ENCODE results near the gene AUTS2.

The AUTS2 gene

GRCh38 chr7:70152313-70152712 lies 554.0 kb downstream of the AUTS2 start:
- Histone ChIP-seq H3K9me3 (ENCODE audit: control insufficient read depth in 2 of 2, low read length in 2 of 2) (no peaks in the 10 kb centered on the region), H3K27ac (ENCODE audit: low read length) (no peak overlapping the region), H3K36me3 (ENCODE audit: control insufficient read depth in 2 of 2, insufficient read depth in 2 of 2, low read length in 2 of 2) (no peaks in the 10 kb centered on the region), H3K9ac (ENCODE audit: low read length in 2 of 2) (no peak overlapping the region), H3K27me3 (ENCODE audit: control insufficient read depth in 1 of 2, insufficient read depth in 2 of 2, low read length in 2 of 2) (no peaks in the 10 kb centered on the region), H3K4me1 (ENCODE audit: control insufficient read depth, insufficient read depth, low read length) (no peaks in the 10 kb centered on the region), H3K4me3 (ENCODE audit: low read length in 2 of 2) (no peak overlapping the region)

GRCh38 chr7:70153933-70154332 lies 555.7 kb downstream of the AUTS2 start:
- no peaks in the 10 kb centered on the region for H3K9me3 ChIP-seq (ENCODE audit: control insufficient read depth in 2 of 2, low read length in 2 of 2)
- H3K36me3 ChIP-seq (ENCODE audit: control insufficient read depth in 2 of 2, insufficient read depth in 2 of 2, low read length in 2 of 2) = no peaks in the 10 kb centered on the region
- no peak overlapping the region for H3K9ac ChIP-seq (ENCODE audit: low read length in 2 of 2)
- no peak overlapping the region for H3K27ac ChIP-seq (ENCODE audit: low read length)
- no peak overlapping the region for H3K4me3 ChIP-seq (ENCODE audit: low read length in 2 of 2)
- H3K27me3 ChIP-seq (ENCODE audit: control insufficient read depth in 1 of 2, insufficient read depth in 2 of 2, low read length in 2 of 2) = no peaks in the 10 kb centered on the region
- H3K4me1 ChIP-seq (ENCODE audit: control insufficient read depth, insufficient read depth, low read length) = no peaks in the 10 kb centered on the region

- no peaks in the 10 kb centered on the region for H3K27me3 ChIP-seq (ENCODE audit: control insufficient read depth in 1 of 2, insufficient read depth in 2 of 2, low read length in 2 of 2)
Measured at GRCh38 chr7:70154521-70155180, 556.4 kb downstream of the AUTS2 start.

GRCh38 chr7:70156057-70156456 lies 557.8 kb downstream of the AUTS2 start:
- Histone ChIP-seq H3K27ac (ENCODE audit: low read length) (no peak overlapping the region), H3K36me3 (ENCODE audit: control insufficient read depth in 2 of 2, insufficient read depth in 2 of 2, low read length in 2 of 2) (no peaks in the 10 kb centered on the region), H3K9me3 (ENCODE audit: control insufficient read depth in 2 of 2, low read length in 2 of 2) (no peaks in the 10 kb centered on the region), H3K9ac (ENCODE audit: low read length in 2 of 2) (no peak overlapping the region), H3K4me1 (ENCODE audit: control insufficient read depth, insufficient read depth, low read length) (no peaks in the 10 kb centered on the region), H3K27me3 (ENCODE audit: control insufficient read depth in 1 of 2, insufficient read depth in 2 of 2, low read length in 2 of 2) (no peaks in the 10 kb centered on the region), H3K4me3 (ENCODE audit: low read length in 2 of 2) (no peak overlapping the region)

More at GRCh38 chr7:70154521-70155180, 556.4 kb downstream of the AUTS2 start:
- Histone ChIP-seq H3K36me3 (ENCODE audit: control insufficient read depth in 2 of 2, insufficient read depth in 2 of 2, low read length in 2 of 2) (no peaks in the 10 kb centered on the region), H3K9me3 (ENCODE audit: control insufficient read depth in 2 of 2, low read length in 2 of 2) (no peaks in the 10 kb centered on the region), H3K4me1 (ENCODE audit: control insufficient read depth, insufficient read depth, low read length) (no peaks in the 10 kb centered on the region), H3K9ac (ENCODE audit: low read length in 2 of 2) (no peak overlapping the region), H3K27ac (ENCODE audit: low read length) (no peak overlapping the region), H3K4me3 (ENCODE audit: low read length in 2 of 2) (no peak overlapping the region)

- H3K27me3 ChIP-seq (ENCODE audit: control insufficient read depth in 1 of 2, insufficient read depth in 2 of 2, low read length in 2 of 2) = no peaks in the 10 kb centered on the region
- H3K4me3 ChIP-seq (ENCODE audit: low read length in 2 of 2) = no peak overlapping the region
- no peak overlapping the region for H3K27ac ChIP-seq (ENCODE audit: low read length)
- H3K9ac ChIP-seq (ENCODE audit: low read length in 2 of 2) = no peak overlapping the region
- H3K9me3 ChIP-seq (ENCODE audit: control insufficient read depth in 2 of 2, low read length in 2 of 2) = no peaks in the 10 kb centered on the region
- H3K36me3 ChIP-seq (ENCODE audit: control insufficient read depth in 2 of 2, insufficient read depth in 2 of 2, low read length in 2 of 2) = no peaks in the 10 kb centered on the region
- H3K4me1 ChIP-seq (ENCODE audit: control insufficient read depth, insufficient read depth, low read length) = no peaks in the 10 kb centered on the region
Measured at GRCh38 chr7:70159121-70159520, 560.8 kb downstream of the AUTS2 start.

GRCh38 chr7:70165477-70166170 lies 567.3 kb downstream of the AUTS2 start:
- H3K36me3 ChIP-seq (ENCODE audit: control insufficient read depth in 2 of 2, insufficient read depth in 2 of 2, low read length in 2 of 2) = no peaks in the 10 kb centered on the region
- no peak overlapping the region for H3K9ac ChIP-seq (ENCODE audit: low read length in 2 of 2)
- H3K4me1 ChIP-seq (ENCODE audit: control insufficient read depth, insufficient read depth, low read length) = no peaks in the 10 kb centered on the region
- H3K27ac ChIP-seq (ENCODE audit: low read length) = no peak overlapping the region
- H3K27me3 ChIP-seq (ENCODE audit: control insufficient read depth in 1 of 2, insufficient read depth in 2 of 2, low read length in 2 of 2) = no peaks in the 10 kb centered on the region
- H3K4me3 ChIP-seq (ENCODE audit: low read length in 2 of 2) = no peak overlapping the region
- no peaks in the 10 kb centered on the region for H3K9me3 ChIP-seq (ENCODE audit: control insufficient read depth in 2 of 2, low read length in 2 of 2)

- Histone ChIP-seq H3K27me3 (ENCODE audit: control insufficient read depth in 1 of 2, insufficient read depth in 2 of 2, low read length in 2 of 2) (no peaks in the 10 kb centered on the region), H3K4me1 (ENCODE audit: control insufficient read depth, insufficient read depth, low read length) (no peaks in the 10 kb centered on the region), H3K9ac (ENCODE audit: low read length in 2 of 2) (no peak overlapping the region), H3K27ac (ENCODE audit: low read length) (no peak overlapping the region), H3K9me3 (ENCODE audit: control insufficient read depth in 2 of 2, low read length in 2 of 2) (no peaks in the 10 kb centered on the region), H3K4me3 (ENCODE audit: low read length in 2 of 2) (no peak overlapping the region), H3K36me3 (ENCODE audit: control insufficient read depth in 2 of 2, insufficient read depth in 2 of 2, low read length in 2 of 2) (no peaks in the 10 kb centered on the region)
Measured at GRCh38 chr7:70171369-70171920, 573.2 kb downstream of the AUTS2 start.

GRCh38 chr7:70177166-70177565 lies 578.9 kb downstream of the AUTS2 start:
- Histone ChIP-seq H3K4me1 (ENCODE audit: control insufficient read depth, insufficient read depth, low read length) (no peaks in the 10 kb centered on the region), H3K27ac (ENCODE audit: low read length) (no peak overlapping the region), H3K4me3 (ENCODE audit: low read length in 2 of 2) (no peak overlapping the region), H3K9ac (ENCODE audit: low read length in 2 of 2) (no peak overlapping the region), H3K36me3 (ENCODE audit: control insufficient read depth in 2 of 2, insufficient read depth in 2 of 2, low read length in 2 of 2) (no peaks in the 10 kb centered on the region), H3K27me3 (ENCODE audit: control insufficient read depth in 1 of 2, insufficient read depth in 2 of 2, low read length in 2 of 2) (no peaks in the 10 kb centered on the region), H3K9me3 (ENCODE audit: control insufficient read depth in 2 of 2, low read length in 2 of 2) (no peaks in the 10 kb centered on the region)

GRCh38 chr7:70178211-70178610 lies 579.9 kb downstream of the AUTS2 start:
- Histone ChIP-seq H3K36me3 (ENCODE audit: control insufficient read depth in 2 of 2, insufficient read depth in 2 of 2, low read length in 2 of 2) (no peaks in the 10 kb centered on the region), H3K27ac (ENCODE audit: low read length) (no peak overlapping the region), H3K9me3 (ENCODE audit: control insufficient read depth in 2 of 2, low read length in 2 of 2) (no peaks in the 10 kb centered on the region), H3K27me3 (ENCODE audit: control insufficient read depth in 1 of 2, insufficient read depth in 2 of 2, low read length in 2 of 2) (no peaks in the 10 kb centered on the region), H3K4me1 (ENCODE audit: control insufficient read depth, insufficient read depth, low read length) (no peaks in the 10 kb centered on the region), H3K9ac (ENCODE audit: low read length in 2 of 2) (no peak overlapping the region), H3K4me3 (ENCODE audit: low read length in 2 of 2) (no peak overlapping the region)

- Histone ChIP-seq H3K27ac (ENCODE audit: low read length) (no peak overlapping the region), H3K9me3 (ENCODE audit: control insufficient read depth in 2 of 2, low read length in 2 of 2) (no peaks in the 10 kb centered on the region), H3K9ac (ENCODE audit: low read length in 2 of 2) (no peak overlapping the region), H3K4me1 (ENCODE audit: control insufficient read depth, insufficient read depth, low read length) (no peaks in the 10 kb centered on the region), H3K4me3 (ENCODE audit: low read length in 2 of 2) (no peak overlapping the region), H3K27me3 (ENCODE audit: control insufficient read depth in 1 of 2, insufficient read depth in 2 of 2, low read length in 2 of 2) (no peaks in the 10 kb centered on the region), H3K36me3 (ENCODE audit: control insufficient read depth in 2 of 2, insufficient read depth in 2 of 2, low read length in 2 of 2) (no peaks in the 10 kb centered on the region)
Measured at GRCh38 chr7:70178787-70179186, 580.5 kb downstream of the AUTS2 start.

- H3K36me3 ChIP-seq (ENCODE audit: control insufficient read depth in 2 of 2, insufficient read depth in 2 of 2, low read length in 2 of 2) = no peaks in the 10 kb centered on the region
- H3K9me3 ChIP-seq (ENCODE audit: control insufficient read depth in 2 of 2, low read length in 2 of 2) = no peaks in the 10 kb centered on the region
- no peaks in the 10 kb centered on the region for H3K27me3 ChIP-seq (ENCODE audit: control insufficient read depth in 1 of 2, insufficient read depth in 2 of 2, low read length in 2 of 2)
Measured at GRCh38 chr7:70182521-70182920, 584.2 kb downstream of the AUTS2 start.

More at GRCh38 chr7:70182521-70182920, 584.2 kb downstream of the AUTS2 start:
- Histone ChIP-seq H3K9ac (ENCODE audit: low read length in 2 of 2) (no peak overlapping the region), H3K4me3 (ENCODE audit: low read length in 2 of 2) (no peak overlapping the region), H3K4me1 (ENCODE audit: control insufficient read depth, insufficient read depth, low read length) (no peaks in the 10 kb centered on the region), H3K27ac (ENCODE audit: low read length) (no peak overlapping the region)
